K562 (cell line): ENCODE data around the gene ANAPC2.

Experiments
- HMGXB4 ChIP-seq: sonication (generic); formaldehyde crosslinking; IDR thresholded peaks from 2 replicates; pipeline ENCODE4 v1.8.1; 2023; ENCODE audit warnings: mild to moderate bottlenecking, missing genetic modification reagents
- LCOR ChIP-seq: sonication (generic); formaldehyde crosslinking; IDR thresholded peaks from 2 replicates; pipeline ENCODE4 v1.8.0; 2022; ENCODE audit warnings: mild to moderate bottlenecking, missing genetic modification reagents
- NRF1 ChIP-seq, 2 experiments: fragments of 450-650 bp; IDR thresholded peaks in 1 of 2; conservative IDR thresholded peaks in 1 of 2; 2 replicates each; pipeline ENCODE4 v1.6.1; 2014; ENCODE audit warnings: mild to moderate bottlenecking in 2 of 2
- ZBTB11 ChIP-seq, 3 experiments: fragments of 200-800 bp in 1 of 3; fragments of 250-450 bp in 1 of 3; fragments of 450-650 bp in 1 of 3; sonication (Bioruptor Pico) in 1 of 3; sonication (Bioruptor generic) in 1 of 3; formaldehyde crosslinking in 1 of 3; IDR thresholded peaks; 2 replicates each; pipeline versions ENCODE4 v1.6.1 to v1.8.0; 2016 to 2022; ENCODE audit warnings: mild to moderate bottlenecking in 2 of 3, missing genetic modification characterization in 2 of 3, missing compliant biosample characterization in 1 of 3, moderate library complexity in 1 of 3
- ZSCAN32 ChIP-seq: fragments of 450-650 bp; formaldehyde crosslinking; IDR thresholded peaks from 2 replicates; pipeline ENCODE4 v1.4.0; 2020; ENCODE audit warnings: mild to moderate bottlenecking, moderate library complexity

- no peak for TF ChIP-seq ZBTB11 (CRISPR knock-in tag; IDR thresholded peaks at IDR 0.05)
- no peak for TF ChIP-seq HMGXB4
- TF ChIP-seq ZSCAN32 = no peak
- TF ChIP-seq NRF1 (conservative IDR thresholded peaks at IDR 0.05 in 1 of 2, IDR thresholded peaks at IDR 0.05 in 1 of 2) = no peak
- TF ChIP-seq LCOR (CRISPR knock-in tag) = no peak
Measured at GRCh38 chr9:137165250-137165836, 23.0 kb downstream of the ANAPC2 start.
